H1 (cell line): Measurements from ENCODE around the gene PARD6A. TPM values are rescaled to one million over a fixed set of nuclear protein-coding genes. Genes with fewer than 3 reads are reported as not detected.

Source experiments
- CTCF ChIA-PET: fragments of 300-600 bp; sonication (Branson Sonifier 250); formaldehyde crosslinking; loops from one replicate; lab custom pipeline; 2021; ENCODE audit not compliant: partially characterized antibody; lab: Charles Lee
- POLR2A ChIA-PET: fragments of 300-600 bp; sonication (Branson Sonifier 250); formaldehyde crosslinking; loops from one replicate; lab custom pipeline; 2021; ENCODE audit warnings: inconsistent platforms; ENCODE audit not compliant: partially characterized antibody; lab: Charles Lee
- DNase-seq, 2 experiments: peaks; one replicate each; pipeline versions ENCODE4 v3.0.0 to v3.0.0-alpha.2; 2010 to 2022; ENCODE audit warnings: low spot score in 2 of 2, low read depth in 1 of 2, mixed read lengths in 1 of 2
- FAIRE-seq: peaks from 2 replicates; lab custom pipeline; 2011; peaks lifted over from hg19 to GRCh38; lab: Jason Lieb, UNC
- H2AFZ ChIP-seq: 2 replicates; pipeline ENCODE4 v1.8.1; 2012; ENCODE audit warnings: low read length, inconsistent platforms
- H2AK5ac ChIP-seq: 2 replicates; pipeline ENCODE4 v1.6.1; 2013; ENCODE audit warnings: low read depth, low read length
- H2BK120ac ChIP-seq: replicated peaks from 2 replicates; pipeline ENCODE3; 2013; ENCODE audit warnings: low read depth, low read length, inconsistent platforms
- H2BK12ac ChIP-seq: 2 replicates; pipeline ENCODE4 v1.6.1; 2013; ENCODE audit warnings: low read depth, low read length
- H2BK15ac ChIP-seq: 2 replicates; pipeline ENCODE4 v1.6.1; 2013; ENCODE audit warnings: low read length
- H2BK20ac ChIP-seq: 2 replicates; pipeline ENCODE4 v1.6.1; 2013; ENCODE audit warnings: low read length
- H2BK5ac ChIP-seq: 2 replicates; pipeline ENCODE4 v1.6.1; 2013; ENCODE audit warnings: low read depth, low read length
- H3K14ac ChIP-seq: 2 replicates; pipeline ENCODE4 v1.6.1; 2013; ENCODE audit warnings: inconsistent platforms; ENCODE audit not compliant: insufficient read length
- H3K18ac ChIP-seq: 2 replicates; pipeline ENCODE4 v1.6.1; 2013; ENCODE audit warnings: low read length; ENCODE audit errors: extremely low read depth
- H3K23ac ChIP-seq: 2 replicates; pipeline ENCODE4 v1.6.1; 2013; ENCODE audit warnings: inconsistent platforms; ENCODE audit not compliant: insufficient read length
- H3K23me2 ChIP-seq: 2 replicates; pipeline ENCODE4 v1.6.1; 2013; ENCODE audit warnings: low read depth, low read length
- H3K27ac ChIP-seq: 2 replicates; pipeline ENCODE4 v1.6.1; 2011; ENCODE audit warnings: low read depth, low read length, inconsistent platforms
- H3K27me3 ChIP-seq, 4 experiments: replicated peaks in 1 of 4; 1 replicate in 1 of 4; 2 replicates in 3 of 4; pipeline versions ENCODE4 v1.6.1 to v1.8.1; 2011 to 2013; ENCODE audit warnings: low read length in 3 of 4, mild to moderate bottlenecking in 3 of 4, inconsistent platforms in 2 of 4, mixed read lengths in 2 of 4, moderate library complexity in 1 of 4; ENCODE audit not compliant: control insufficient read depth in 3 of 4, insufficient read depth in 3 of 4; ENCODE audit errors: extremely low read depth in 1 of 4
- H3K36me3 ChIP-seq, 4 experiments: 2 replicates each; pipeline versions ENCODE4 v1.6.1 to v1.8.1; 2011 to 2013; ENCODE audit warnings: mild to moderate bottlenecking in 4 of 4, low read length in 3 of 4, moderate library complexity in 2 of 4, control low read depth in 1 of 4, inconsistent platforms in 1 of 4; ENCODE audit not compliant: insufficient read depth in 4 of 4, control insufficient read depth in 2 of 4
- H3K4ac ChIP-seq: replicated peaks from 2 replicates; pipeline ENCODE3; 2013; ENCODE audit warnings: low read length, low read depth, mixed read lengths, inconsistent platforms; ENCODE audit not compliant: insufficient read length
- H3K4me1 ChIP-seq, 4 experiments: replicated peaks in 1 of 4; 1 replicate in 1 of 4; 2 replicates in 3 of 4; pipeline versions ENCODE4 v1.6.1 to v1.8.1; 2011 to 2013; ENCODE audit warnings: low read length in 3 of 4, inconsistent platforms in 2 of 4, mixed read lengths in 1 of 4; ENCODE audit not compliant: insufficient read depth in 4 of 4, control insufficient read depth in 3 of 4
- H3K4me2 ChIP-seq, 2 experiments: 2 replicates each; pipeline versions ENCODE4 v1.6.1 to v1.8.1; 2011 to 2013; ENCODE audit warnings: low read depth in 2 of 2, low read length in 2 of 2, control low read depth in 1 of 2, inconsistent platforms in 1 of 2, mild to moderate bottlenecking in 1 of 2; ENCODE audit not compliant: insufficient read depth in 1 of 2
- H3K4me3 ChIP-seq, 4 experiments: fragments of 200-600, 300-600 bp in 1 of 4; sonication (generic), shearing (Covaris generic), sonication (Bioruptor Twin) in 1 of 4; 2 replicates each; pipeline versions ENCODE4 v1.5.1 to v1.8.1; 2011 to 2016; ENCODE audit warnings: low read length in 4 of 4, low read depth in 3 of 4, control low read depth in 2 of 4, inconsistent platforms in 2 of 4, mild to moderate bottlenecking in 2 of 4, mixed read lengths in 1 of 4, moderate library complexity in 1 of 4; ENCODE audit not compliant: insufficient read depth in 2 of 4; ENCODE audit errors: extremely low read depth in 1 of 4
- H3K56ac ChIP-seq: replicated peaks from 2 replicates; pipeline ENCODE3; 2013; ENCODE audit warnings: low read depth, mild to moderate bottlenecking, mixed read lengths, low read length, inconsistent platforms; ENCODE audit not compliant: insufficient read length
- H3K79me1 ChIP-seq: 2 replicates; pipeline ENCODE4 v1.6.1; 2013; ENCODE audit warnings: low read depth, low read length, control low read depth
- H3K79me2 ChIP-seq, 2 experiments: 2 replicates each; pipeline versions ENCODE4 v1.6.1 to v1.8.1; 2012 to 2013; ENCODE audit warnings: low read length in 2 of 2, mild to moderate bottlenecking in 2 of 2, inconsistent platforms in 1 of 2; ENCODE audit not compliant: insufficient read depth in 2 of 2, control insufficient read depth in 1 of 2
- H3K9ac ChIP-seq, 4 experiments: replicated peaks in 1 of 4; 1 replicate in 1 of 4; 2 replicates in 3 of 4; pipeline versions ENCODE4 v1.6.1 to v1.8.1; 2011 to 2013; ENCODE audit warnings: low read depth in 3 of 4, low read length in 3 of 4, control low read depth in 2 of 4, mild to moderate bottlenecking in 2 of 4, moderate library complexity in 2 of 4, inconsistent platforms in 1 of 4; ENCODE audit errors: extremely low read depth in 1 of 4
- H3K9me3 ChIP-seq, 2 experiments: 2 replicates each; pipeline versions ENCODE4 v1.6.1 to v1.8.1; 2012 to 2013; ENCODE audit warnings: mild to moderate bottlenecking in 2 of 2, moderate library complexity in 2 of 2, control low read depth in 1 of 2, inconsistent platforms in 1 of 2, low read depth in 1 of 2, low read length in 1 of 2, mixed read lengths in 1 of 2; ENCODE audit not compliant: insufficient read depth in 2 of 2
- H4K20me1 ChIP-seq, 2 experiments: replicated peaks in 1 of 2; 2 replicates each; pipeline versions ENCODE3 to v1.8.1; 2011 to 2013; ENCODE audit warnings: inconsistent platforms in 2 of 2, low read length in 2 of 2, mild to moderate bottlenecking in 1 of 2; ENCODE audit not compliant: insufficient read depth in 2 of 2, control insufficient read depth in 1 of 2
- H4K5ac ChIP-seq: 2 replicates; pipeline ENCODE4 v1.6.1; 2013; ENCODE audit warnings: low read length, low read depth, mixed read lengths, inconsistent platforms; ENCODE audit not compliant: insufficient read length
- H4K8ac ChIP-seq: 2 replicates; pipeline ENCODE4 v1.8.0; 2013; ENCODE audit warnings: mild to moderate bottlenecking, moderate library complexity, low read length, inconsistent platforms; ENCODE audit not compliant: insufficient read depth; ENCODE audit errors: extremely low read depth
- H4K91ac ChIP-seq: replicated peaks from 2 replicates; pipeline ENCODE3; 2013; ENCODE audit warnings: low read length, mixed read lengths, inconsistent platforms; ENCODE audit not compliant: insufficient read length
- EGR1 ChIP-seq: IDR thresholded peaks from 2 replicates; pipeline ENCODE4 v1.6.1; 2011; ENCODE audit warnings: low read depth, low read length, borderline replicate concordance
- JUN ChIP-seq: IDR thresholded peaks from 2 replicates; pipeline ENCODE4 v1.6.1; 2011; ENCODE audit warnings: low read depth, mild to moderate bottlenecking, improper control_type of control experiment, low read length
- TAF1 ChIP-seq: IDR thresholded peaks from 2 replicates; pipeline ENCODE4 v1.6.1; 2011; ENCODE audit warnings: mild to moderate bottlenecking, low read depth, low read length
- TCF12 ChIP-seq: IDR thresholded peaks from 2 replicates; pipeline ENCODE4 v1.6.1; 2011; ENCODE audit warnings: low read depth, mild to moderate bottlenecking, low read length
- WGBS, 2 experiments: shearing (Covaris generic) in 1 of 2; methylation state at CpG; one replicate each; pipeline versions ENCODE4 v1.1.6 to v1.1.7; 2013 to 2015; ENCODE audit warnings: low lambda C conversion rate in 2 of 2, mixed read lengths in 2 of 2, inconsistent platforms in 1 of 2, low coverage in 1 of 2, missing lambda C conversion rate in 1 of 2; ENCODE audit not compliant: insufficient replicate concordance in 2 of 2, insufficient coverage in 1 of 2, insufficient read length in 1 of 2; ENCODE audit errors: extremely low coverage in 1 of 2, missing lambda C conversion rate in 1 of 2; 5-methylcytosine and 5-hydroxymethylcytosine counted together
- polyA plus RNA-seq, 7 experiments: library from polyadenylated mRNA; depleted of rRNA in 3 of 7; stranded (reverse) in 5 of 7; unstranded in 2 of 7; fragments of >200 nt in 5 of 7; fragments of 200-250 nt in 2 of 7; gene quantifications; 1 replicate in 5 of 7; 2 replicates in 1 of 7; 4 replicates in 1 of 7; pipeline versions ENCODE4 v1.2.1 to v1.2.3, GENCODE V29; 2011 to 2013; ENCODE audit warnings: missing spikeins in 2 of 7, mixed read lengths in 2 of 7
- total RNA-seq: library from RNA; stranded (reverse); fragmentation: NEBNext Ultra II Directional; extraction: Animal tissue kit (Norgen Biotek cat#: 25700); gene quantifications from 2 replicates; pipeline ENCODE4 v1.2.1, GENCODE V29; 2021

Gene PARD6A
- total and polyA plus RNA-seq, 2 of the 8 experiments (the other 6 are each of a cell fraction or from before 2014, with no cell fraction given) = 15.1 to 21.8 TPM

- no peak overlapping the region for H2BK120ac ChIP-seq
- no peak for FAIRE-seq
- CTCF ChIA-PET = interaction anchor here (0.6 to 1.5 kb wide), 5 partner anchors 32 to 163 kb away, joined by 3 read pairs; no protein-coding TSS in a partner anchor
- no peak for TF ChIP-seq TAF1
- TF ChIP-seq JUN = no peak
- no peak for TF ChIP-seq EGR1
- TF ChIP-seq TCF12 = no peak
Observed at GRCh38 chr16:67709050-67709449, 48.3 kb downstream of the PARD6A start.

More at GRCh38 chr16:67709050-67709449, 48.3 kb downstream of the PARD6A start:
- no peak overlapping the region for H4K8ac ChIP-seq
- H3K79me2 ChIP-seq = peaks cover 3 to 61% of the 10 kb centered on the region in 2 experiments; a peak in 3 of 4 replicates
- H3K9ac ChIP-seq = no peak overlapping the region
- no peak overlapping the region for H2BK20ac ChIP-seq
- no peak overlapping the region for H3K4ac ChIP-seq
- H3K23me2 ChIP-seq = no peaks in the 10 kb centered on the region
- peaks cover 0 to 7% of the 10 kb centered on the region in 2 experiments for H4K20me1 ChIP-seq
- no peak overlapping the region for H3K4me3 ChIP-seq
- H3K27me3 ChIP-seq = no peaks in the 10 kb centered on the region
- H3K36me3 ChIP-seq = no peaks in the 10 kb centered on the region; a peak in 1 of 8 replicates
- no peak for DNase-seq
- no peak overlapping the region for H2AFZ ChIP-seq
- WGBS, 2 experiments = 83% methylated on average over 1 of the region's 1 CpG; no CpG with 5 or more reads in 1 of the 2 experiments
- no peak overlapping the region for H2BK15ac ChIP-seq
- H2BK5ac ChIP-seq = no peak overlapping the region
- H3K4me1 ChIP-seq = peaks cover 0 to 12% (median 4%) of the 10 kb centered on the region in 4 experiments; a peak in 4 of 7 replicates
- peaks cover 7% of the 10 kb centered on the region for H3K79me1 ChIP-seq
- H3K56ac ChIP-seq = no peak overlapping the region
- H3K4me2 ChIP-seq = no peak overlapping the region
- H3K23ac ChIP-seq = no peak overlapping the region
- no peaks in the 10 kb centered on the region for H3K9me3 ChIP-seq
- H2AK5ac ChIP-seq = no peak overlapping the region
- no peak overlapping the region for H4K91ac ChIP-seq
- no peak overlapping the region for H3K14ac ChIP-seq
- no peak overlapping the region for H4K5ac ChIP-seq
- no peak overlapping the region for H3K18ac ChIP-seq
- no peak overlapping the region for H3K27ac ChIP-seq
- POLR2A ChIA-PET = interaction anchor here (3.3 kb wide), 1 partner anchor 10 kb away, joined by 16 read pairs; the partner anchor contains the start of gene GFOD2
- H2BK12ac ChIP-seq = no peak overlapping the region
